K562 (cell line): Measurements from ENCODE around the gene CYP2C18. TPM values are rescaled to one million over a fixed set of nuclear protein-coding genes. Genes with fewer than 3 reads are reported as not detected.

Source experiments
- ATAC-seq: fragments of 200-7000 bp; cut with Tn5 transposase; 3 replicates; pipeline ENCODE4 v1.9.1; 2020; ENCODE audit warnings: moderate library complexity
- BruUV-seq: library from RNA; stranded (reverse); fragments of 400-500 nt; replicated peaks from 2 replicates; lab custom pipeline; 2021; lab: Mats Ljungman, UMichigan
- CTCF ChIA-PET: fragments of 300-600 bp; formaldehyde crosslinking; extraction: SDS; loops from one replicate; lab custom pipeline; 2021; ENCODE audit warnings: low intra/inter-chr PET ratio; lab: Yijun Ruan, JAX
- POLR2A ChIA-PET: fragments of 300-600, 350-650 bp; sonication (Branson Sonifier 250); formaldehyde crosslinking; extraction: SDS; loops from one replicate; lab custom pipeline; 2021; ENCODE audit warnings: antibody characterized with exemption, inconsistent platforms; lab: Yijun Ruan, JAX
- DNase-seq, 4 experiments: peaks; one replicate each; pipeline versions ENCODE4 v3.0.0 to v3.0.0-alpha.2; 2011 to 2018; ENCODE audit warnings: low spot score in 3 of 4, mixed read lengths in 3 of 4; ENCODE audit errors: extremely low read depth in 1 of 4
- FAIRE-seq: peaks from 2 replicates; lab custom pipeline; 2011; peaks lifted over from hg19 to GRCh38; lab: Jason Lieb, UNC
- H2AFZ ChIP-seq: 2 replicates; pipeline ENCODE4 v1.6.0; 2011; ENCODE audit warnings: low read depth, low read length, control low read depth, inconsistent platforms
- H3K27ac ChIP-seq: fragments of 200-600 bp; 3 replicates; pipeline ENCODE4 v1.8.0; 2011; ENCODE audit warnings: low read depth, mild to moderate bottlenecking, control low read depth, inconsistent platforms, low read length, moderate library complexity, mixed read lengths; ENCODE audit errors: extremely low read depth
- H3K27me3 ChIP-seq, 2 experiments: fragments of 300-600 bp in 1 of 2; 2 replicates in 1 of 2; 3 replicates in 1 of 2; pipeline versions ENCODE4 v1.6.0 to v1.8.0; 2011; ENCODE audit warnings: inconsistent platforms in 2 of 2, low read length in 2 of 2, mild to moderate bottlenecking in 1 of 2, mixed read lengths in 1 of 2, moderate library complexity in 1 of 2; ENCODE audit not compliant: control insufficient read depth in 2 of 2, insufficient read depth in 2 of 2
- H3K36me3 ChIP-seq: fragments of 300-600 bp; 3 replicates; pipeline ENCODE4 v1.8.0; 2011; ENCODE audit warnings: mild to moderate bottlenecking, low read length, inconsistent platforms; ENCODE audit not compliant: control insufficient read depth, insufficient read depth
- H3K4me1 ChIP-seq, 2 experiments: fragments of 200-600 bp in 1 of 2; replicated peaks in 1 of 2; 2 replicates in 1 of 2; 3 replicates in 1 of 2; pipeline versions ENCODE4 v1.5.1 to v1.8.0; 2011; ENCODE audit warnings: inconsistent platforms in 2 of 2, low read length in 2 of 2, mild to moderate bottlenecking in 1 of 2, mixed read lengths in 1 of 2, moderate library complexity in 1 of 2; ENCODE audit not compliant: control insufficient read depth in 2 of 2, insufficient read depth in 2 of 2
- H3K4me2 ChIP-seq: 2 replicates; pipeline ENCODE4 v1.6.1; 2011; ENCODE audit warnings: low read length, control low read depth, inconsistent platforms, mixed read lengths; ENCODE audit not compliant: insufficient read depth
- H3K4me3 ChIP-seq: fragments of 200-600 bp; sonication (generic), shearing (Covaris generic); 2 replicates; pipeline ENCODE4 v1.5.1; 2016; ENCODE audit warnings: control low read depth, inconsistent platforms
- H3K79me2 ChIP-seq: fragments of 200-600 bp; 3 replicates; pipeline ENCODE4 v1.8.0; 2011; ENCODE audit warnings: low read length, inconsistent platforms; ENCODE audit not compliant: control insufficient read depth, insufficient read depth
- H3K9ac ChIP-seq, 2 experiments: 2 replicates each; pipeline versions ENCODE4 v1.6.0 to v1.6.1; 2011; ENCODE audit warnings: low read depth in 2 of 2, low read length in 2 of 2, control low read depth in 1 of 2, inconsistent platforms in 1 of 2, mild to moderate bottlenecking in 1 of 2, mixed read lengths in 1 of 2; ENCODE audit not compliant: insufficient read depth in 1 of 2
- H3K9me1 ChIP-seq: one replicate; pipeline ENCODE4 v1.6.0; 2011; ENCODE audit warnings: inconsistent platforms, mild to moderate bottlenecking, low read length, moderate library complexity; ENCODE audit not compliant: control insufficient read depth, insufficient read depth
- H3K9me3 ChIP-seq: replicated peaks from 2 replicates; pipeline ENCODE4 v1.5.1; 2011; ENCODE audit warnings: low read depth, low read length, inconsistent platforms; ENCODE audit not compliant: control insufficient read depth, insufficient read depth
- H4K20me1 ChIP-seq: replicated peaks from 2 replicates; pipeline ENCODE4 v1.6.1; 2011; ENCODE audit warnings: low read length, inconsistent platforms, mixed read lengths; ENCODE audit not compliant: control insufficient read depth, insufficient read depth
- CCNT2 ChIP-seq: IDR thresholded peaks from 2 replicates; pipeline ENCODE4 v1.6.1; 2011; ENCODE audit warnings: borderline replicate concordance, low read depth, mild to moderate bottlenecking, moderate library complexity, mixed read lengths, low read length; ENCODE audit not compliant: insufficient read length; ENCODE audit errors: extremely low read depth
- KLF6 ChIP-seq: fragments of 250-450 bp; sonication (Bioruptor Pico); IDR thresholded peaks from 2 replicates; pipeline ENCODE4 v1.4.0; 2020; ENCODE audit warnings: mild to moderate bottlenecking, moderate library complexity, borderline replicate concordance
- MAFK ChIP-seq: IDR thresholded peaks from 2 replicates; pipeline ENCODE4 v1.6.1; 2011; ENCODE audit warnings: low read length, improper control_type of control experiment
- NFRKB ChIP-seq: fragments of 450-650 bp; IDR thresholded peaks from 2 replicates; pipeline ENCODE4 v1.6.1; 2016; ENCODE audit warnings: low read depth
- SNAPC5 ChIP-seq: fragments of 250-450 bp; sonication (Bioruptor Pico); IDR thresholded peaks from 2 replicates; pipeline ENCODE4 v1.8.0; 2021; ENCODE audit warnings: moderate library complexity, mild to moderate bottlenecking, inconsistent platforms
- STAT5B ChIP-seq: fragments of 250-450 bp; sonication (Bioruptor Pico); IDR thresholded peaks from 2 replicates; pipeline ENCODE4 v1.8.0; 2021; ENCODE audit warnings: mild to moderate bottlenecking, inconsistent platforms
- THRAP3 ChIP-seq: fragments of 450-650 bp; IDR thresholded peaks from 2 replicates; pipeline ENCODE4 v1.6.1; 2016; ENCODE audit warnings: mild to moderate bottlenecking, inconsistent platforms, borderline replicate concordance
- TOE1 ChIP-seq, 2 experiments: fragments of 450-650 bp in 1 of 2; sonication (generic) in 1 of 2; formaldehyde crosslinking in 1 of 2; IDR thresholded peaks; 2 replicates each; pipeline versions ENCODE4 v1.7.1 to v1.8.0; 2016 to 2022; ENCODE audit warnings: borderline replicate concordance in 2 of 2, mild to moderate bottlenecking in 2 of 2, antibody characterized with exemption in 1 of 2, inconsistent platforms in 1 of 2, low read depth in 1 of 2, missing genetic modification reagents in 1 of 2, moderate library complexity in 1 of 2
- ZBTB5 ChIP-seq: fragments of 450-650 bp; IDR thresholded peaks from 2 replicates; pipeline ENCODE4 v1.6.1; 2017; ENCODE audit warnings: antibody characterized with exemption
- ZNF212 ChIP-seq: fragments of 450-650 bp; formaldehyde crosslinking; IDR thresholded peaks from 2 replicates; pipeline ENCODE4 v1.4.0; 2020; ENCODE audit warnings: mild to moderate bottlenecking
- ZNF347 ChIP-seq: fragments of 450-650 bp; formaldehyde crosslinking; IDR thresholded peaks from 2 replicates; pipeline ENCODE4 v1.4.0; 2020; ENCODE audit warnings: low read depth, mild to moderate bottlenecking, moderate library complexity
- WGBS: fragments of 100-300 bp; shearing (Covaris generic); methylation state at CpG from one replicate; pipeline ENCODE4 v1.1.6; 2016; ENCODE audit warnings: low coverage, mixed read lengths; ENCODE audit not compliant: insufficient coverage; ENCODE audit errors: missing lambda C conversion rate; 5-methylcytosine and 5-hydroxymethylcytosine counted together
- in situ Hi-C: fragments of 300-500 bp; cut with MboI; formaldehyde crosslinking; loops from 4 replicates; pipeline ENCODE4 v1.15.0; 2018; ENCODE audit warnings: inconsistent platforms, mixed read lengths
- intact Hi-C: fragments of 100-400 bp; cut with micrococcal nuclease; formaldehyde crosslinking; loops from 2 replicates; pipeline ENCODE4 v1.14.2; 2022
- polyA plus RNA-seq, 8 experiments: library from polyadenylated mRNA; depleted of rRNA in 4 of 8; stranded (reverse) in 5 of 8; unstranded in 3 of 8; fragments of >200 nt; fragmentation: Nextera tagmentation in 2 of 8; fragmentation: Illumina TruSeq in 1 of 8; extraction: Ambion mirVana in 2 of 8; extraction: Trizol in 1 of 8; gene quantifications; 2 replicates each; pipeline versions ENCODE4 v1.2.1 to v1.2.3, GENCODE V29; 2011 to 2014; ENCODE audit warnings: inconsistent platforms in 1 of 8, missing spikeins in 1 of 8
- total RNA-seq, 7 experiments: library from RNA; depleted of rRNA in 6 of 7; stranded (reverse); fragments of >200 nt in 6 of 7; fragmentation: Illumina TruSeq in 2 of 7; extraction: Trizol in 2 of 7; gene quantifications; 2 replicates each; pipeline versions ENCODE4 v1.2.1 to v1.2.3, GENCODE V29; 2011 to 2021; ENCODE audit warnings: low replicate concordance in 1 of 7
- TF ChIP-seq, protein P1 (sequence below): fragments of 250-450 bp; sonication (Bioruptor Pico); IDR thresholded peaks from 2 replicates; pipeline ENCODE4 v1.9.0; 2021; ENCODE audit warnings: mild to moderate bottlenecking, inconsistent platforms
- TF ChIP-seq, protein P2 (sequence below): fragments of 450-650 bp; IDR thresholded peaks from 2 replicates; pipeline ENCODE4 v1.6.1; 2016; ENCODE audit warnings: low read depth, mild to moderate bottlenecking, moderate library complexity
- TF ChIP-seq, protein P3 (sequence below): fragments of 250-450 bp; sonication (Bioruptor Pico); IDR thresholded peaks from 2 replicates; pipeline ENCODE4 v1.8.0; 2022; ENCODE audit warnings: inconsistent platforms, mild to moderate bottlenecking, moderate library complexity, borderline replicate concordance

The CYP2C18 gene
- total and polyA plus RNA-seq, 9 of the 15 experiments (the other 6 are each of a cell fraction or from before 2014, with no cell fraction given) = not detected

DNA sequence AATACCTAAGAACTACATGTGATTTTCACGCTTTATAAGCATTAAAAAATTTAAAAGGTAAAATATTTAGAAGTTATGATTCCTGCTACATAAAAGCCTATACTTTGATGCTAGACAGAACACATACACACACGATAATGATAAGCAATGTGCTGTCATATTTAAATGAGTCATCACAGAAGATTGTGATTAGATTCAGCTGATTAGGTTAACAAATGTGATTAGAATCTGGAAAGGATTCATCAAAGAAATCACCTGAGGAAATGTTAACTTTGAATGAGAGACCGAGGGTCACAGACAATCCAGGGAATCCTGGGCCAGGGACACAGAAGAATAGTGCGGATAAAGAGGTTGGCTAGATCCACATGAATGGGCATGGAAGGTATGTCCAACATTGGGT is 42.0 kb upstream of the CYP2C18 start:
- no peaks in the 10 kb centered on the region for H3K36me3 ChIP-seq
- H4K20me1 ChIP-seq = no peaks in the 10 kb centered on the region
- TF ChIP-seq STAT5B (CRISPR knock-in tag) = no peak
- TF ChIP-seq CCNT2 = no peak
- no peak for TF ChIP-seq KLF6 (CRISPR knock-in tag)
- no peak for TF ChIP-seq SNAPC5 (CRISPR knock-in tag)
- TF ChIP-seq THRAP3 = no peak
- no peak for TF ChIP-seq MAFK
- TF ChIP-seq, protein P1, sequence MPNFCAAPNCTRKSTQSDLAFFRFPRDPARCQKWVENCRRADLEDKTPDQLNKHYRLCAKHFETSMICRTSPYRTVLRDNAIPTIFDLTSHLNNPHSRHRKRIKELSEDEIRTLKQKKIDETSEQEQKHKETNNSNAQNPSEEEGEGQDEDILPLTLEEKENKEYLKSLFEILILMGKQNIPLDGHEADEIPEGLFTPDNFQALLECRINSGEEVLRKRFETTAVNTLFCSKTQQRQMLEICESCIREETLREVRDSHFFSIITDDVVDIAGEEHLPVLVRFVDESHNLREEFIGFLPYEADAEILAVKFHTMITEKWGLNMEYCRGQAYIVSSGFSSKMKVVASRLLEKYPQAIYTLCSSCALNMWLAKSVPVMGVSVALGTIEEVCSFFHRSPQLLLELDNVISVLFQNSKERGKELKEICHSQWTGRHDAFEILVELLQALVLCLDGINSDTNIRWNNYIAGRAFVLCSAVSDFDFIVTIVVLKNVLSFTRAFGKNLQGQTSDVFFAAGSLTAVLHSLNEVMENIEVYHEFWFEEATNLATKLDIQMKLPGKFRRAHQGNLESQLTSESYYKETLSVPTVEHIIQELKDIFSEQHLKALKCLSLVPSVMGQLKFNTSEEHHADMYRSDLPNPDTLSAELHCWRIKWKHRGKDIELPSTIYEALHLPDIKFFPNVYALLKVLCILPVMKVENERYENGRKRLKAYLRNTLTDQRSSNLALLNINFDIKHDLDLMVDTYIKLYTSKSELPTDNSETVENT (CRISPR knock-in tag) = no peak
- TF ChIP-seq NFRKB = no peak
- no peak for TF ChIP-seq ZNF212 (CRISPR knock-in tag)
- no peak for TF ChIP-seq ZNF347 (CRISPR knock-in tag)
- TF ChIP-seq, protein P2, sequence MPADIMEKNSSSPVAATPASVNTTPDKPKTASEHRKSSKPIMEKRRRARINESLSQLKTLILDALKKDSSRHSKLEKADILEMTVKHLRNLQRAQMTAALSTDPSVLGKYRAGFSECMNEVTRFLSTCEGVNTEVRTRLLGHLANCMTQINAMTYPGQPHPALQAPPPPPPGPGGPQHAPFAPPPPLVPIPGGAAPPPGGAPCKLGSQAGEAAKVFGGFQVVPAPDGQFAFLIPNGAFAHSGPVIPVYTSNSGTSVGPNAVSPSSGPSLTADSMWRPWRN = no peak
- TF ChIP-seq, protein P3, sequence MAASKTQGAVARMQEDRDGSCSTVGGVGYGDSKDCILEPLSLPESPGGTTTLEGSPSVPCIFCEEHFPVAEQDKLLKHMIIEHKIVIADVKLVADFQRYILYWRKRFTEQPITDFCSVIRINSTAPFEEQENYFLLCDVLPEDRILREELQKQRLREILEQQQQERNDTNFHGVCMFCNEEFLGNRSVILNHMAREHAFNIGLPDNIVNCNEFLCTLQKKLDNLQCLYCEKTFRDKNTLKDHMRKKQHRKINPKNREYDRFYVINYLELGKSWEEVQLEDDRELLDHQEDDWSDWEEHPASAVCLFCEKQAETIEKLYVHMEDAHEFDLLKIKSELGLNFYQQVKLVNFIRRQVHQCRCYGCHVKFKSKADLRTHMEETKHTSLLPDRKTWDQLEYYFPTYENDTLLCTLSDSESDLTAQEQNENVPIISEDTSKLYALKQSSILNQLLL = no peak
- no peak for TF ChIP-seq TOE1 (IDR thresholded peaks at IDR 0.05; ENCODE audit: borderline replicate concordance)
- no peak for TF ChIP-seq TOE1 (CRISPR knock-in tag; IDR thresholded peaks at IDR 0.05; ENCODE audit: borderline replicate concordance, low read depth)
- TF ChIP-seq ZBTB5 = no peak
- in situ Hi-C loops (no loop called here), intact Hi-C loops (no loop called here)
- H3K9me3 ChIP-seq = no peaks in the 10 kb centered on the region
- FAIRE-seq (no peak), DNase-seq (no peak), ATAC-seq (no peak)
- WGBS = 14% methylated on average over 4 of the region's 4 CpGs
- CTCF ChIA-PET = no interaction called here
- BruUV-seq = no TSS peak
- no peak overlapping the region for H3K27ac ChIP-seq
- no peak overlapping the region for H3K9ac ChIP-seq
- no peak overlapping the region for H3K4me2 ChIP-seq
- H2AFZ ChIP-seq = no peak overlapping the region
- no peaks in the 10 kb centered on the region for H3K4me1 ChIP-seq
- H3K79me2 ChIP-seq = no peaks in the 10 kb centered on the region
- H3K27me3 ChIP-seq = peaks cover 0 to 4% of the 10 kb centered on the region in 2 experiments; a peak in 1 of 5 replicates
- H3K4me3 ChIP-seq = no peak overlapping the region
- no peaks in the 10 kb centered on the region for H3K9me1 ChIP-seq
- POLR2A ChIA-PET = no interaction called here
